GM18909 (cell line): ENCODE results near the gene SLC22A23.

Source experiments
- ATAC-seq: cut with Tn5 transposase; IDR thresholded peaks from one replicate; pipeline ENCODE4 v1.9.1; 2021; ENCODE audit warnings: mild to moderate bottlenecking; ENCODE audit not compliant: unreplicated experiment, poor library complexity

Gene SLC22A23

DNA sequence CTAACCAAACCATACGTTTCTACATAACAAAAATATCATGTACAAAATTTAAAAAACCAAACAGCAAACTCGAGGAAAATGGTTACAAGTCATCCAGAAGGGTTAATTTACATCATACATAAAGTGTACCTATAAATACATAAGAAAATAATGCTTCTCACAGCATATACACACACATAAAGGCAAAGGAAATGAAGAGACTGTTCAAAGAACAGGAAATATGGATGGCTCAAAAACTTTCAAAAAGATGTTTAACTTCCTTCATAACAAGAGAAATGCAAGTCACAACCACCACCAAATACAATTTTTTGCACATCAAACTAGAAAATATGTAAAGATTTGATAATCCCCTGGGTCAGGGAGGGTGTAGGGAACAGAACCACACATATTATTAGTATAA lies 7.5 kb downstream of the SLC22A23 start:
- no peak for ATAC-seq

DNA sequence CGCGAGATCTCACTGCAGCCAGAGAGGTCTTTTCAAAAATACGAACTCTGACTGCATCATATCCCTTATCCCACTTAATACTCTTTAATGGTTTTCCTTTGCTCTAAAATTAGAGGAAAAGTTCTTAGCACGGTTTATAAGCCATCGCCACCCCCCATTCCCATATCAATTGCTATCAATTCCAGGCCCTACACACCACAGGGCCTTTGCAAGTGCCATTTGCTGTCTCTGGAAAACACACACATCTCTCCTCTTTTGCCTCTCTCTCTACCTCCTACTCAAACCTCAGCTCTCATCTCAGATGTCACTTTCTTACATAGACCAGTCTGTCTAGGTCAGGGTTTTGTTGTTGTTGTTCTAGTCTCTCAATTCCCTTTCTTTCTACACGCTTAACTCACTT lies 9.8 kb downstream of the SLC22A23 start:
- ATAC-seq, result no peak

DNA sequence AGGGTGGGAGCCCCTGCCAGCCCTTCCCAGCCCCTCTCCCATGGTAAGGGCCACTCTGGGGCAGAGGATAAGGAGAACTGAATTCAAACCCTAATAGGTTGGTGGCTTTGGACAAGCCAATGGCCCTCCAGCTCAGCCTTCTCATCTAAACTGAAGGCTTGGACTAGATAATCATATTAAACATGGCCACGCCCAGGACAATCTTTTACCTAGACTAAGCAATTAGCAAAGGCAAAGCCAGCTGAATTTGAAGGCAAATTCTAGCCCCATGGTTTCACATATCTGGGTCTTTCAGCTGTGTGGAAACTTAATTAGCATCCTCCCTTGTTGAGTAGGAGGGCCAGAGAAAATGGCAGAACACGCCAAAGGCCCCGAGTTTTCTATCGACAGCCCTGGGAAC lies 10.7 kb downstream of the SLC22A23 start:
- no peak for ATAC-seq

DNA sequence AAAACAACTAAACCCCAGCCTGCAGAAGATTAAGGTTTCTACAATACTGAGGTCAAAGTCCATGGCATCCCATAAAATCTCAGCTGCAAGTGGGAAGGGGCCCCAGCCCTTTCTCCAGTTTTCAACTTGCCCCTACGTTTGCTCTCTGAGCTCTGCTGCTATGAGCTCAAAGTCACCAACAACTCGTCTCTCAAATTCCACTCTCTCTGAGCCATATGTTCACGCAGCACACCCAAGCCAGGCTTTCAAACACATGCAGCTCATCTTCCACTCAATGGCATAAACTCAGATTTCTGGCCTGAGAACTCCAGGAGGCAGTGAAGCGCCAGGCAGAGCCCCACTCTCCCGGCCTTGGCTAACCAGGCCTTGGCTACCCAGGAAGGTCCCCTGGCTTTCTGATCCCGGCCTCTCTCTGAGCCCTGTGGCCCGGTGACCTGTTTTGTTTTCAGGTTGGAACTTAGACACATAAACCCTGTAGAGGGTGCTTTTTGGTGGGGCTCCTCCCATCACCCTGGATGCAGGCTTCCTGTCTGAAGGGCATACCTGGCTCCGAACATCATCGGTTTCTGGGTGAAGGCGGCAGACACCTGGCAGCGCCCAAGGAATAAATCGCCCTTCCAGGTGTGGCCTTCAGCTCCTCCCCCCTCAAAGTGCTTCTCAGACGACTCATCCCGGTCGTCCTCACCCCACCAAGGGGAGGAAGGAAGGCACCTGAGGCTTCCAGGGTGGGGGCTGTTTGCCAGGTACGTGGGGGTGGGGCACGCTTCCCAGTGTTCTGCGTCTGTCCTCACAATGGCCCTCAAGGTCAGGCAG lies 12.4 kb downstream of the SLC22A23 start:
- no peak for ATAC-seq

DNA sequence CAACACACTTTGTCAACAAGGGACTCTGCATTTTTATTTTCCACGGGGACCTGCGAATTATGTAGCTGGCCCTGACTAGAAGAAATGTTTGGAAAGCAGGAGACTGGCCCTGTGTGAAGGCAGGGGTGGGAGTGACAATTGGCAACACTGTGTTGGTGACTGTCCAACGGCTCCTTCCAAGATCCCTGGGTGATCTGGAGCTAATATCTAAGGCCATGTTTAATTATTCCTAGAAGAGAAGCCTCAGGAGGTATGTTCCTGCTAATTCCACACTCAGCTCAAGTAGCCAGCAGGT lies 13.7 kb downstream of the SLC22A23 start:
- ATAC-seq, result no peak

DNA sequence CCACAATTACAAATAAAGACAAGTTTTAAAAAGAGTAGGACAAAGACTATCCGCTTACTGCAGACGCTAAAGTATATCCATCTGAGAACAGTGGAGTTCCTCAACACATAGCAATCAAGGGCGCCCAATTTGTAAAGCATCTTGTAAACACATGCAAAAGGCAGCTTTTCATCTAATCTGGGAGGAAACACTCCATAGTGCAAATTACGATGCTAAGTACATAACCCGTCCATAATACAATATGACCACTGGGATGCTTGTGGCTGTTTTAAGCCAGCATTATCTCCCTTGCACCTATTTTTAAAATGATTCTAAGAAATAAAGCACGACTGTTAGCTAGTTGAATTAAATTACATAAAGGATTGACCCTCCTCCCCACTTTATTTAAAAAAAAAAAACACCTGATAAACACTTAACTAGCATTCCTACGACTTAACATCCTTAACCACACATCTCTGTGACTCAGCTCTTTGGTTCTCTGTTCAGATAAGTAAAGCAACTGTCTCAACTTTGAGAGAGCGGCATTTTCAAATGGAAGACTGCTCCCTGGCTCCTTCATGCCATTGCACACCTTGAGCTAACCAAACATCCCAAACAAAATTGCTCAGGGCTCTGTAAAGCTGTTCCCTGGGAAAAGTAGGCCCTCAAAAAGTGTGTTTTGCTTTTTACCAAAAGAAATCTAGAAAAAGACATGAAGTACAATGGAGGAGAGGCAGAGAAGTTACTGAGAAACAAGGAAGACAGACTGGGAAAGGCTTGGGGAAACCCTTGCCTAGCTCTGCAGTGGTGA lies 14.2 kb downstream of the SLC22A23 start:
- ATAC-seq, result no peak

DNA sequence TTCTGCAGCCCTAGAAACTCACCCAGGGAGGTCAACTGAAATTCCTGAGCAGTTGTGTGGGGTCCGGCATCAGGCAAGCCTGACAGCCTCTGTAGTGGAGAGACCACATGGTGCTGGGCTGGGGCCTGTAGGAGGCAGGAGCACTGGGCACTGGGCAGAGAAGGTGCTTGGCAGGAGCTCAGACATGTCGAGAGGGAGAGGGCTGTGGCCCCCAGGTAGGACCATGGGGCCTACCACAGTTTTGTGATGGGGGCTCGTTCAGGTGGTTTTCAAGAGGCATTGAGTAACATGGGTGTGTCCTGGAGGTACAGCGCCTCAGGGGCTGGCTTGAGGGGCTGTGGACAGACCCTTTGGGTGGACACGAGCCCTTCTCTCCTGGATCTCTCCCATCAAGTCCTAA lies 15.9 kb downstream of the SLC22A23 start:
- no peak for ATAC-seq

DNA sequence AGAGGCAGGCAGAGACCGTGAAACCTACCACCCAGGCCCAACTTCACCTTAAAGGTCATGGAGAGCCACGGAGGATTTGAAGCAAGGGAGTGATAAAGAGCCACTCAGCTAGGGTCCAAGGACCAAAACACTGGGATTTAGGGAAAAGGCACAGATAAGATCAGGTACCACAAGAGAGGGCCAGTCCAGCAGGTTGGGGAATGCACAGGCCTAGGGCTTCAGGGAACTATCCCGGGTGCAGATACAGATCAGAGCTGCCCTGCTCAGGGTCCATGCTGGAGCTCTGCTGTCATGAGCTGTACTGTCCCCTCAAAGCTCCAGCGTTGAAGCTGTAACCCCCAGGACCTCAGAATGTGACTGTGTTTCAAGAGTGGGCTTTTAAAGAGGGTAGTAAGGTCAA lies 16.9 kb downstream of the SLC22A23 start:
- ATAC-seq, result no peak

DNA sequence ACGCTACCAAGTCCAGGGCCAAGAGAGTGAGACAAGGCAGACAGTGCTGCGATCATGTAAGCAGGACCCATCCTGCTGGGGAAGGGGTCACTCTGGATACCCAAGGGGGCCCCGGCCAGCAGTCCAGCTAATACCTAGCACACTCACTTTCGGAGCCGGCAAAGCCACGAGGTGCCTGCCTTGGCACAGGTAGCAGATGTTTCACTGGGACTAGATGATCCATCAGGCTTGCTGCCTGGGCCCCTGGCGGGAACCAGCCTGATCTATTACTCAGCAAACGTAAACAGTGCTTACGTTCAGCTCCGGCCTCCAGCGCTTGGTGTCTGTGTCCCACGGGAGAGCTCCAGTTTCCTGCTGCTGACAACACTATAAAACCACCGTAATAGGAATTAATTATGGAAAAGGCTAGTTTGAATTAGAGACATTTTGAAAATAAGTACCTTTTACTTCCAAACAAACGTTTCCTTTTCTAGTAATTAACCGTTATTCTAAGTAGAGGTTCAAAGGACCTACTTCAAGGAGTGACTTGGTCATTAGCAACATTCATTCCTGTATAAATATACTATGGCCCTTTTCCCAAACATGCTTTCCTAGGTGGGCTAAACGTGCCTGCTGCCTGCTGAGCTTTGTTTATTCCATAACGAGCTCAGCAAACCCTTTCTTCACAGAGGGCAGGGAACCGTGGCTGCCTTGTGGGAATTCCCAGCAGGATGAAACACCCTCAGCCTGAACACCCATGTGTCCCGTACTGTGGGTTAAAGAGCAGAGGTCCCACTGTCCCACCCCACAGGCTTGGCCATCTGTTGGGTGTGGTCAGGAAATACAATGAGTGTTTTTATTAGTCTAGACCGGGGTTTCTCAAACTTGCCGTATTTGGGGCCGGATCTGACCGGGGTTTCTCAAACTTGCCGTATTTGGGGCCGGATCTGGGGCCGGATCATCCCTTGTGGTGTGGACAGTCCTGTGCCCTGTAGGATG lies 18.4 kb downstream of the SLC22A23 start:
- no peak for ATAC-seq

DNA sequence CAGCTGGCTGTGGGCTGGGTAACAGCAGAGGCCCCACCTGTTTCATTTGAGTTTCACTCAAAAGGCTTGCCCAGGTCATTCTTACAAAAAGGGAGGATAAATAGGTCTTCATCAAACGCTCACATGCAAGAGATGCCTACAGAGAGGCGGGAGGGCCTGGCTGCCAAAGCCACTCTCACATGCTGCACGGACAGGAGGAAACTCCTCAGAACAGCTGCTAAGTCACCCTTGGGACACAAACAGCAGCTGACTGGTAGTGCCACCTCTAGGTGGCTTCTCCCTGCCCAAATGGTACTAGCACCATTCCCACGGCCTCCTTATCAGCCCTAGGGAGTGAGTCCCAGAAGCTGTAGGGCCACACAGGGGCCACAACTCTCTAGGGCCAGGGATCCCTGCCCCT lies 23.8 kb downstream of the SLC22A23 start:
- no peak for ATAC-seq

DNA sequence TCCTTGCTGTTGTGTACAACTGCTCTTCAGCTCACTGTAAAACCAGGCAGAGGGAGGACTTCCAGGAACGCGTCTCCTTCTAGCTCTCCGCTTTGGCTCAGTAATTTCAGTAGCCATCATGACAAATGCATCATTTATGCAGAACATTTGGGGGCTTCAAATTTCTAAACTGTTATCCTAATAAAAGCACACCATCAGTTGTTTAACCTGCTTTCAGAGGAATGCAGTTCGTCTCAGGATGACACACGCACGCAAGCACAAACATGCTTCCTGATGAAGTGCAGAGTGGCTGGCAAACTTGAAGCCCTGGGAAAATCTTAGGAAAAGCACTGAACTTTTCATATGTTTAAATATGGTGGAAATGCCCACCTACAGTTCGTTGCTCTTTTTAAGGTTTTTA lies 24.4 kb downstream of the SLC22A23 start:
- no peak for ATAC-seq

DNA sequence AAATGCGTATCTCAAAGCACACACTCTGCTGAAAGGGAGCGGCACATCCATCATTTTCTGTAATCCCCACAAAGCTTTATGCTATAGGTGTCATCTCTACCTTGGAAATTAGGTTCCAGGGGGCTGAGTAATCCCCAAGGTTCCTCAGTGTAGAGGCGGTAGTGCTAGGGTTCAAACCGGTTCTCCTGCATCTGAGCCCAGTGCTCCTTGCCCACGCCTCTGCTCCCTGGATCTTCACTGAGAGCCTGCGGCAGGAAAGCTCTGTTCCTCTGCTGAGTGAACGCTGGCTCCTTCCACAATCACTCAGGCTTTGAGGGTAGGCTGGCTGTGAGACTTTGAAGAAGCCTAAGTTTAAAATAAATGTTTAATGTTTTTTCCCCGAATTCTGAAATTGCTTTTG lies 24.9 kb downstream of the SLC22A23 start:
- ATAC-seq, result no peak

DNA sequence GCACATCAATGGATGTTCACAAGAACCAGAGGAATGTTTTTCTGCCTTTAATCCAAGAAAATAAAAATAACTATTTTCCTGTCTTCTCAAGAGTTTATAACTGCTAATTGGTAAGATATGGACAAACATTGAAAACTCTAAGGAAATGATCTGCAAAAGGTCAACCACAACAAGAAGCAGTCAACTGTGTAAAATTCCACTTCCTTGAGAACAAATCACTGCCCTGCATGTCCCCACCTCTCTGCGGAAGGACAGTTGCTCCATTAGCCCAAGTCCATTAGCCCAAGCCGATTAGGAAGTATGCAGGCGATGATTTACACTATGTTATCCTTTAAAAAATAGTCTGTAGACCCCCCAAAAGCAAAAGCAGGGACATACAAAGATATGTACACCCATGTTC lies 27.6 kb downstream of the SLC22A23 start:
- no peak for ATAC-seq

DNA sequence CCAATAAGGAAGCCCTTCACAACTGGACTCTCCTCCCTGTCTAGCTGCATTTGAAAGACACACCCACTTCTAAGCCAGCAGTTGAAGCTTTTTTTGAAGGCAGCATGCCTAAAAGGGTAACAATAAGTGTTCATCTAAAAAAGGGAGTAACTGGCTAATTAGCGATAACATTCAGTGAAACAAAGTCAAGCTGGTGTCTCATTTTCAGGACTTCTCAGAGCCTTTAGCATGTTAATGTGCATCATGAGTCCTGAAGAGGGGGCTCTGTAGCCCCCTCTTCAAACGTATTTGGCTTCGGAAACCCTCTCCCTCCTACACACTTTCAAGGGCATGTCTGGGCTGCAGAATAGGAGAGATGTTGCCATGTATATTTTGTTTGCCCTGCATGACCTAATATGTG lies 28.1 kb downstream of the SLC22A23 start:
- ATAC-seq, result no peak

DNA sequence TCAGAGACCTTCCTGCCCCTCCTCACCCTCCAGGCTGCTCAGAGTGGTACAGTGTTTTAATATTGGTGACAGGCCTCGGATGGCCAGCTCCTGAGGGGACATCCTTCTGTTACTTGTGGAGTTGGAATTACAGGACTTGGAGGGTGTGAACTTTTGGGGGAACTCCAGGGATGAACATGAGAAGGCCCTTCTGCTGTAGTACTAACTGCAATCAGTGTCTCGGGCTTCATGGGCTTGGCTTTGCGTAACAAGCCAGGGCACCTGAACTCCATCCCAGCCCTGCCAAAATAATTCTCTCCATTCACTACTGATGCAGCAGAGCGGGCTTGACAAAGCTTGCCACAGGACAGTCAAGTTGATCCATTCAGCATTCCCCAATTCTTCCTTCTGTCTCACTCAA lies 28.6 kb downstream of the SLC22A23 start:
- no peak for ATAC-seq

DNA sequence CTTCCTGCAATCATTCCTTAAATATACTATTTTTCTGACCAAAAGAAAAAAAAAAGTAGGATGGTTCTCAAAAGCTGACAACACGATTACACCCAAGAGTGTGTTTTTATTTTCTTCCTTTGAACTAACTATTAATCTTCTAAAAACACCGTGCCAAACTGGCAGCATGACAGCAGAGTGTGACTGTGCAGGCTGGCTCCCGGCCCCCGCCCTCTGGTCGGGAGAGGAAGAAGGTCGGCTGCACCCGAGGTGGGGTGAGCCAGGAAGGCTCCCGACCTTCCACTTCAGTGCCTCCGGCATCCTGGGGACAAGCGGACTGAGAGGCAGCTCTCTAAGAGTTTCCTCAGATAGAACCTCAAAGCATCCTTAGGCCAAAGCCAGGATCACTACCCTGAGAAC lies 29.2 kb downstream of the SLC22A23 start:
- no peak for ATAC-seq

DNA sequence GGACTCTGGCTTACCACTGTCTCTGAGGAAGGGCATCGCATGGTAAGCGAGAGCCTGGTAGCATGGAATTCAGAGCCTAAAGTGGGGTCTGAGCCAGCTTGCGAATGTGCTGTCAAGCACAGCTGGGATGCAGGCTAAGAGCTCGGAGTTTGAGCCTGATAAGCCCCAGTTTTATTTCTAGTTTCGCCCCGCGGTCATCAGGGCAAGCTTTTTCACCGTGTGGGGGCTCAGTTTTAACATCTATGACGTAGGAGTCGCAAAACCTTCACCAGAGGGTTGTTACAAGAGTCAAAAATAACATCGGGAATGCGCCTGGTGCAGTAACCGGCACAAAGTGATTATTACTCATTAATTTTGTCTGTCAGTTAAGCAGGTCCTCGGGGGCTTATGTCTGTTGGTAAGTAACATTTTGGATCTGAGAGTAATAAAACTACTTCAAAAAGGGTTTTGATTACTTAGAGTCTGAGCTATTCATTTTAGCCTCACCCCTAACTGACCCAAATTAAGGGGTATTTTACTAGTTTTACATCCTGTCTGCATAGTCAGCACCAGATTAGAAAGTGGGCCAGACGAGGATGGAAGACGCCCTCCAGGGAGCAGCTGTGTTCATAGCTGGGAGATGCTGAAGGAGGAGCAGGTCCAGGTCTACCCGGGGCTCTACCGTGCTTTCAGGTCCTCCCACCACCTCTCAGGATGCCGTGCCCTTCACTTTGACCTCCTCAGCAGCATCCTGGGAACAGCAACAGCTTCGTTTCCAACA lies 29.7 kb downstream of the SLC22A23 start:
- ATAC-seq, result no peak

DNA sequence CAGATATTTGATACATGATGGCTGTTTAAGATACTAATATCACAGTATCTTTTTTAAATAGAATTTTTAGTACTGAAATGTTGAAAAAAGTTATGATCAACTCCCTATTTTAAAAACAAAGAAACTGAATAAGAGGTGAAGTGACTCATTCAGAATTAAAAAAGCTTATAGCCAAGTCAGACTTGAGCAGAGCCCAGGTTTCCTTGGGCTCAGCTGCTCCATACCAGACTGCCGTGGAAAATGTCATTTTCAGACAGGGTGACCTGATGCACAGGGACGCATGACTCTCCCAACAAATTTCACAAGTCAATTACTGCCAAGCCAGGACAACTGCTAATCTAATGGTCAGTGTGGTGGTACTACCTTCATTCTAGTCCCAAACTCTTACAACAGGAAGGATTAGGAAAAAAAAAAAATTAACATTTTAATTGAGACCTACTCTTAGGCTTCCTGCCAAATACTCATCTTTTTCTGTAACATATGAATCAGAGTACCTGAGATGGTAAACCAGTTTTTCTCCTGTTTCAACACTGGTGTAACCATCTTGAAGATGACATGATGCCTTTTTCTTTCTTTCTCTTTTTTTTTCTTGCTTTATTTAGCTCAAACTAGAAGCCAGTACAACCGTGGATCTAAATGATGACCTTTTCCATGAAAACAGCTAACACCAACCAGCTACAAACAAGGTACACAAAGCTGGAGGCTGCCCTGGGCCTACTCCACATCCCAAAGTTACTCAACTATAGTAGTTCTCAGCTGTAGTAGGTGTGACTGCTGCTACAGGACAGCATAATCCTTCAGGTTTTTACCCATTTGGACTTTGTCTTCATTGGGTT lies 30.5 kb downstream of the SLC22A23 start:
- no peak for ATAC-seq

DNA sequence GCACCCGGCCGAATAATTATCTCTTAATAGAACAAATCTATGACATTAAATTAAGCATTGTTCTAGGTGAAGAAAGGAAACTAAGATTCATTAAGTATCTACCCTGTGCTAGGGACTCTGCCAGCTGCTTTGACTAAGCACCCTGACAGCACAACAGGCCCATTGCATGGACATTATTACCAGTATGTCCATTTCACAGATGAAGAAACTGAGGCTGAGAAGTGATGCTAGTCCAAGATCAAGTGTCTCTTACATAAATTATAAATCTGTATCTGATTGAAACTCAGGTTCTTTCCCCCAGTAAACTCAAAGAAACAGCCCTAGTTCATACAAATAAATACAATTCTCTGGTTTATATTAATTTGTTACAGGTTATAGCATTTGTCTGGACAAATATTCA lies 31.3 kb downstream of the SLC22A23 start:
- no peak for ATAC-seq
